SK-N-SH treated with all-trans-retinoic acid at 6 μM for 48 hours (cell line): Measurements from ENCODE around the gene KANK2.
"Not testable (repeated sequence)": the region's sequence is repeated elsewhere in the genome, so short reads cannot be mapped to it uniquely, and the experiment has no call there.

Source experiments
- TCF4 ChIP-seq: fragments of 250-450 bp; sonication (Bioruptor Pico); IDR thresholded peaks from 2 replicates; pipeline ENCODE4 v1.8.0; 2021; ENCODE audit warnings: mild to moderate bottlenecking, moderate library complexity, borderline replicate concordance
- TOX ChIP-seq: fragments of 250-450 bp; sonication (Bioruptor Pico); IDR thresholded peaks from 2 replicates; pipeline ENCODE4 v1.8.0; 2021; ENCODE audit warnings: mild to moderate bottlenecking, moderate library complexity, borderline replicate concordance
- ZC3H10 ChIP-seq: fragments of 250-450 bp; sonication (Bioruptor Pico); IDR thresholded peaks from 2 replicates; pipeline ENCODE4 v1.5.1; 2021; ENCODE audit warnings: mild to moderate bottlenecking, moderate library complexity
- ZFP3 ChIP-seq: fragments of 250-450 bp; sonication (Bioruptor Pico); IDR thresholded peaks from 2 replicates; pipeline ENCODE4 v1.5.0; 2020; ENCODE audit warnings: mild to moderate bottlenecking, moderate library complexity
- TF ChIP-seq, protein P1 (sequence below): fragments of 250-450 bp; sonication (Bioruptor Pico); IDR thresholded peaks from 2 replicates; pipeline ENCODE4 v1.5.1; 2020; ENCODE audit warnings: low read depth, mild to moderate bottlenecking, moderate library complexity

- not testable (repeated sequence) for TF ChIP-seq TCF4 (CRISPR knock-in tag); ZFP3 (CRISPR knock-in tag); ZC3H10; TOX
- TF ChIP-seq, protein P1, sequence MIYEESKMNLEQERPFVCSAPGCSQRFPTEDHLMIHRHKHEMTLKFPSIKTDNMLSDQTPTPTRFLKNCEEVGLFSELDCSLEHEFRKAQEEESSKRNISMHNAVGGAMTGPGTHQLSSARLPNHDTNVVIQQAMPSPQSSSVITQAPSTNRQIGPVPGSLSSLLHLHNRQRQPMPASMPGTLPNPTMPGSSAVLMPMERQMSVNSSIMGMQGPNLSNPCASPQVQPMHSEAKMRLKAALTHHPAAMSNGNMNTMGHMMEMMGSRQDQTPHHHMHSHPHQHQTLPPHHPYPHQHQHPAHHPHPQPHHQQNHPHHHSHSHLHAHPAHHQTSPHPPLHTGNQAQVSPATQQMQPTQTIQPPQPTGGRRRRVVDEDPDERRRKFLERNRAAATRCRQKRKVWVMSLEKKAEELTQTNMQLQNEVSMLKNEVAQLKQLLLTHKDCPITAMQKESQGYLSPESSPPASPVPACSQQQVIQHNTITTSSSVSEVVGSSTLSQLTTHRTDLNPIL (CRISPR knock-in tag) = not testable (repeated sequence)
Observed at GRCh38 chr19:11179145-11179465, 18.2 kb downstream of the KANK2 start.
